Measurements from ENCODE around the gene TMA7.

DNA sequence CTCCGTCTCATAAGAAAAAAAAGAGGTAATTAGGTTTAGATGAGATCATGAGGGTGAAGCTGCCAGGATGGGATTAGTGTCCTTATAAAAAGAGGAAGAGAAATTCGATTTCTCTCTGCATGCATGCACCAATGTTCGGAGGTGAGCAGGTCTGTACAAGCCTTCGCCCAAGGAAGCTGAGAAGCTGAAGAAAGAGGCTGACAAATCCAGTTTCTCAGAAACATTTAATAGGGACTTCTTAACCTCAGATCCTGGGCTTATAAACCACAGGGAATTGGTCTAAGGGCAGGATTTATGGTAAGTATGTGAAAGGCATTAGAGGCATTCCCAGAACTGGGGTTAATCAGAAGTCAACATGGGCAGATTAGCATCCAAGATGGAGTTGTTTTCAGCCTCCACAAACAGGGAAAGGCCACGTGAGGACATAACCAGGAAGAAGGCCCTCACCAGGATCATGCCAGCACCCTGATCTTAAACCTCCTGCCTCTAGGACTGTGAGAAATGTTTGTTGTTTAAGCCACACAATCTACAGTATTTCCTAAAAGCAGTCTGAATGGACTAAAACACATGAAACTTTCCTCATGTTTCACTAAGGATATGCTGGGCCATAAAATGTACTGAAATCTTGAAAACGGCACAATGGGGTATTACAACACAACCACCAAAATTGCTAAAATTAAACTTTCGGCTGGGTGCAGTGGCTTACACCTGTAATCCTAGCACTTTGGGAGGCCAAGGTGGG, 52.6 kb downstream of the TMA7 start:
- TF ChIP-seq, protein P1, sequence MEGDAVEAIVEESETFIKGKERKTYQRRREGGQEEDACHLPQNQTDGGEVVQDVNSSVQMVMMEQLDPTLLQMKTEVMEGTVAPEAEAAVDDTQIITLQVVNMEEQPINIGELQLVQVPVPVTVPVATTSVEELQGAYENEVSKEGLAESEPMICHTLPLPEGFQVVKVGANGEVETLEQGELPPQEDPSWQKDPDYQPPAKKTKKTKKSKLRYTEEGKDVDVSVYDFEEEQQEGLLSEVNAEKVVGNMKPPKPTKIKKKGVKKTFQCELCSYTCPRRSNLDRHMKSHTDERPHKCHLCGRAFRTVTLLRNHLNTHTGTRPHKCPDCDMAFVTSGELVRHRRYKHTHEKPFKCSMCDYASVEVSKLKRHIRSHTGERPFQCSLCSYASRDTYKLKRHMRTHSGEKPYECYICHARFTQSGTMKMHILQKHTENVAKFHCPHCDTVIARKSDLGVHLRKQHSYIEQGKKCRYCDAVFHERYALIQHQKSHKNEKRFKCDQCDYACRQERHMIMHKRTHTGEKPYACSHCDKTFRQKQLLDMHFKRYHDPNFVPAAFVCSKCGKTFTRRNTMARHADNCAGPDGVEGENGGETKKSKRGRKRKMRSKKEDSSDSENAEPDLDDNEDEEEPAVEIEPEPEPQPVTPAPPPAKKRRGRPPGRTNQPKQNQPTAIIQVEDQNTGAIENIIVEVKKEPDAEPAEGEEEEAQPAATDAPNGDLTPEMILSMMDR (IDR thresholded peaks at IDR 0.05), result no peak
- TF ChIP-seq POLR2A (IDR thresholded peaks at IDR 0.05), result no peak

All from heart left ventricle (tissue), 13 donors.